SW480 (cell line): ENCODE measurements around the gene PLPP7.

ENCODE experiments used
- DNase-seq: peaks from one replicate; pipeline ENCODE4 v3.0.0-alpha.2; 2016; ENCODE audit warnings: low spot score

PLPP7 gene

DNA sequence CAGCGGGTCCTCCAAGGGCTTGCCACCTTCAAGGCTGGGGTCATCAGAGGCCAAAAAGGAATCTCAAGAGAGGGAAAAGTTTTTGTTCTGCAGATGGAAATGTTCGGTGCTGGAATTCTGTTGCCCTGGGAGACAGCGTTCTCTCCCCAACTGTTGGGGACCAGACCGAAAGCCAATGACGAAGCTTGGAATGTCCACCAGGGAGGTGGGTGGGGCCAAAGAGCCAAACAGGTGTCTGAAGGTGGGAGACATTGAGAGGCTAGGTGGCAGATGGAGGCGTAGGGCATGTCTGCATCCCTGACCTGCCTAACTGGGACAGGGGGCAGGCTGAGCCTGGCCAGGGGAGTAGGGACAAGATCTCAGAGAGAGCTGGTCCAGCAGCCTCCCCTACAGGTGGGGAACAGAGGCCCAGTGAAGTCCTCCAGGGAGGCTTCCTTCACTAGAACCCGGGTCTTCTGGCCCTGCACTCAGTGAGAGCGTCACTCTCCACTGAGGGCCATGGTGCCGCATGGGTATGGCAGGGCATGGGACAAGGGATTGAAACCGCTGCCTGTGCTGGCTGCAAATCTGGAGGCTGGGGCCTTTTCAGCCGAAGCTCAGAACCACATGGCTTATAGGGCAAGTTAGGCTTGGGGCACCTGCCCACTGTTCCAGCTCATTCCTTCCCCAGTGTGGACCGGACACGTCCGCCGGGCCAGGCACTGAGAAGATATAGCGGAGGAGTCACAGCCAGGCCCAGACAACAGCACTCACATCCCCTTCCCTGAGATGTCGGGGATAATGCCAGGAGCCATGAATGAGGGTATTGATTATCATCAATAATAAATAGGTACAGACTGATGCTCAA, 8.2 kb upstream of the PLPP7 start:
- DNase-seq, result no peak

DNA sequence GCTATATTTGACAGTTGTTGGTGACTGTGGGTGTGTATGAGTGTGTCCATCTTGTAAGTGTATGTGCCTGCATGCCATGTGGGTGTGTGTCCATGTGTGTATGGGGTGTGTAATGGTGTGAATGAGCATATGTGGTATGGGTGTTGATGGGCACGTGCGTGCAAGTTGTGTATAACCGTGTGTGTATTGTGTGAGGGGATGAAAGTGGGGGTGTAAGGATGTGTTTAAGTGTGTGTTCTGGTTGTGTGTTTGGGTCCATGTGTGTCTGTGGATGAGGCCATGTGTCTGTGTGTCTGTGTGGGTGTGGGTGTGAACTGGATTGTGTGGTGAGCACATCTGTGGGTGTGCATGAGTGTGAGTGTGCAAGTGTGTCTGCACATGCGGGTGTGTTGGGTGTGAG, 7.3 kb upstream of the PLPP7 start:
- no peak for DNase-seq

GRCh38 chr9:131282688-131283422, 6.7 kb upstream of the PLPP7 start:
- DNase-seq, result no peak

- DNase-seq, result no peak
These were observed 4.7 kb upstream of the PLPP7 start for GRCh38 chr9:131284856-131285255.

GRCh38 chr9:131287359-131287758, 2.2 kb upstream of the PLPP7 start:
- DNase-seq, result no peak

DNA sequence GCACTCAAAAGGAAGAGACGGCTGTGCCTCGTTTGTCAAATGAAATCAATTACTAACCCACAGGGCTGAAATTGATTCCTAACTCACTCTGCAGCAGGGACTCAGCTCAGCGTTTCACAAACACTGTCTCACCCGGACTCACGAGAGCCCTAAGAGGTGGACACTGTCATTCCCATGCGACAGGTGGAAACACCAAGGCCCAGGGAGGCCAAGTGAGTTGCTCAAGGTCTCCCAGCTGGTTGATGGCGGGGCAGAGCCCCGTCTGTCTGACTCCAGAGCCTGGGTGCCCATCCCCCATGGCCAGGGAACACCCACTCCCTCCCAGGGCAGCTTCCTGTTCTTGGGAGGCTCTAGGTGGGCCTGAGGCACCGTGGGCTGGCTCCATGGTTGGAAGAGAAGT, 1.3 kb upstream of the PLPP7 start:
- DNase-seq, result no peak

DNA sequence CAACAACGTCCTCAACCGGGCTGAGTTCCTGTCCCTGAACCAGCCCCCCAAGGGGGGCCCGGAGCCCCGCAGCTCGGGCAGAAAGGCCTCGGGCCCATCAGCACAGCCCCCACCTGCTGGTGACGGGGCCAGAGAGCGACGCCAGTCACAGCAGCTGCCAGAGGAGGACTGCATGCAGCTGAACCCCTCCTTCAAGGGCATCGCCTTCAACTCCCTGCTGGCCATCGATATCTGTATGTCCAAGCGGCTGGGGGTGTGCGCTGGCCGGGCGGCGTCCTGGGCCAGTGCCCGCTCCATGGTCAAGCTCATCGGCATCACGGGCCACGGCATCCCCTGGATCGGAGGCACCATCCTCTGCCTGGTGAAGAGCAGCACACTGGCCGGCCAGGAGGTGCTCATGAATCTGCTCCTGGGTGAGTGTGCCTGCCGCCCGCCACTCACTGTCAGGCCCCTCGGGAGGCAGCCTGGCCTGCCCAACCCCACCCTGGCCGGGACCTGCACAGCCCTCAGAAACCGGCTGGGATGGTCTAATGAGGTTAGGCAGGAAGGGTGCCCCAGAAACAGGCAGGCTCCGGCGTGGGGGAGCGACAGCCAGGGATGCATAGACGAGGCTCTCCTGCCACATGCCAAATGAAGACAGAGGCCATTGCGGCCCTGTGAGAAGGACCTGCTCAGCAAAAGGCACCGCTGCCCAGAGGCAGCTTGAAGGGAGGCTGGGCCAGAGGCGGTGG, 678 bp downstream of the PLPP7 start:
- no peak for DNase-seq

- no peak for DNase-seq
These were observed 1.3 kb downstream of the PLPP7 start for GRCh38 chr9:131290767-131291370.

DNA sequence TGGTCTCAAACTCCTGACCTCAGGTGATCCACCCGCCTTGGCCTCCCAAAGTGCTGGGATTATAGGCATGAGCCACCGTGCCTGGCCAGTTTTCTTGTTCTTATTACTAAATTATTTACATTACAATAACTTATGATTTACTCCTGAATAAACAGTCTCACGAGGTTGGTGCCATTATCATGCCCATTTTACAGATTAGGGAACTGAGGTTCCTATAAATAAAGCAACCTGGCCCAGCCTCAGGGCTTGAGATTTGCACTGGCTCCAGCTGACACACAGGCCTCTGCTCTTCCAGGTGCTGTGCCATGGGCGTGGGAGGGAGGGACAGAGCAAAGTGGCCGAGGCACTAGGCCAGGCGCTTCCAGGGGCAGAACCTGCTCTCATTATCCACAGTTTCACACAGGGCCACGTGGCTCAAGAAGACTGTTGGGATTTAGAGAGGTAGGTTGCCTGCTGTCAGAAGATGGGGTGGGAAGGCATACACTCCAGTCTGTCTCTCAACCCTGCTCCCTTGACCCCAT, 2.3 kb downstream of the PLPP7 start:
- DNase-seq, result no peak

- no peak for DNase-seq
These were observed 3.4 kb downstream of the PLPP7 start for GRCh38 chr9:131292937-131293336.

DNA sequence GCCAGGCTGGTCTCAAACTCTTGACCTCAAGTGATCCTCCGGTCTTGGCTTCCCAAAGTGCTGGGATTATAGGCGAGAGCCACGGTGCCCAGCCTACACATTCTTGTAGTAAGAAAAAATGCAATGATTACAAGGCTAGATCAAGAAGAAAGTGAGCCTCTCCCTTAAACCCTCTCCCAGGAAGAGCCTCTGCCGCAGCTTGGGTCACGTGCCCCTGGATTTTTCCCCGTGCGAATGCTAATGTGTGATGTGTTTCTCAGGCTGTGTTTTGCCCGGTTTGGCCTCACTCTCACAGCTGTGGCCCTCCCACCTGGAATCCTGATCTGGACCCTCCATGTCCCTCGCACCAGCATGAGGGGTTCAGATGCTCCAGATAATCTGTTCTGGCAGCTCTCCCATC, 6.9 kb downstream of the PLPP7 start:
- no peak for DNase-seq

DNA sequence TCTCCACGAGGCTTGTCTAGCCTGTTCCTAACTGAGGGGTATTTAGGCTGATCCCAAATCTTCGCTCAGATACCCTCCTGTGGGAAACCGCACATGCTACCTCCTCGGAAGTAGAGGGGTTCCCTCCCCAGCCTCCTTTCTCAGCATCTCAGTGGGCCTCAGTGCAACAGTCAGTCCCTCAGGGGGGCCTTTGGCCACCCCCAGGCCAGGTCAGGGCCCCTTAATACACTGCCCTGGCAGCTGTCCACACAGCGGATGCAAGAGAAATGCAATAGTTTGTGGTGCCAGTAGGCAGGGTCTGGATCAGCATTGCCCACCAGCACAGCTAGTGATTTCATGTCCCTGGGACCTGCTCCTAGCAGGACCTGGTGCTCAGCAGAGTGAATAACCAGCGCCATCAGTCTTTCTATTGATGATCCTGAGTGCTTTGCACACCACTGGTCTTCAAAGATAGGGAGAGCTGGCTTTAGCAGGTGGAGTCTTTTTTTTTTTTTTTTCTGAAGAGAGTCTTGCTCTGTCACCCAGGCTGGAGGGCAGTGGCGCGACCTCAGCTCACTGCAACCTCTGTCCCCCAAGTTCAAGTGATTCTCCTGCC, 7.5 kb downstream of the PLPP7 start:
- DNase-seq, result no peak

- DNase-seq, result no peak
These were observed 8.4 kb downstream of the PLPP7 start for GRCh38 chr9:131297903-131298302.

- DNase-seq, result no peak
These were observed 8.8 kb downstream of the PLPP7 start for GRCh38 chr9:131298341-131298740.

DNA sequence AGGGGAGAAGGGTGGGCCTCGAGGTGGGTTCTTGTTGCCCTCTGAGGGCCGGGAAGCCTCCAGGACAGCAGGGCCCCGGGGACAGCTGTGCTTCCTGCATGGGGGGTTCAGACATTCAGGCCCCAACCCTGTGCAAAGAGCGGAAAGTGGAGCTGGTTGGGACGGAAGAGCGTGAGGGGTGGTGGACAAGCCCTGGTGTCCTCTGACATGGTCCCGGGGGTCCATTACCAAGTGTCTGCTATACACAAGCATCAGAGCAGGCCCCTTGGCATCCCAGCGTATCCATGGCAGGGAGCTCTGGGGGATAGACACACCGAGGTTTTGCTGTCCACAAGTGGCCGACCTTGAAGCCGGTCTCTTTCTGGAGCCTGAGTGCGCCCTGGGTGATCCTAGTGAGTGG, 9.3 kb downstream of the PLPP7 start:
- DNase-seq, result no peak

DNA sequence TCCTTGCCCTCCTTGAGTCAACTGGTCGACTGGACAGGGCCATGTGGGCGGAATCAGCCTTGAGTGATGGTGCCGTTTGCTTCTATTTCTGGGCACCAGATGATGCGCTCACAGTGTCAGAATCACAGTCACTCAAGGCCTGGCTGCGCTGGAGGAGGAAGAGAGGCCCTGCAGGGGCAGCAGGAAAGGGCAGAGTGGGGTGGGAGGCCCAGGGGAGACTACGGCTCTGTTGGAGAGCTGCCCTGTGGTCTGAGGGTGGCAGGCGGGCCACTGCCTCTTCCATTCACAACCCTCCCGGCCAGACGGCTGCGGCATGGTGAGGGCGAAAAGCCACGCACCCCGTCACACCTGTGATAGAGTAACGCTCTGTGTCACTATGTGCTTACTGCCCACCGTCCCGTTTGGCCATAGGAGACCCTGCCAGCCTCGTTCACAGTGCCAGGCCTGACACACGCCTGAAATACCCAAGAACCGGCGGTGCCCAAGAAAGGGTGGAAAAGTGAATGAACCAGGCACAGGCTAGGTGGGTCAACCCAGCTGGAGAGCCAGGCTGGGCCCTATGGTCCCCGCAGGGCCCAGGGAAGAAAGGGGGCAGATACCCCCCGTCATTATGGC, 9.9 kb downstream of the PLPP7 start:
- no peak for DNase-seq

- no peak for DNase-seq
These were observed 10.4 kb downstream of the PLPP7 start for GRCh38 chr9:131299961-131300347.

DNA sequence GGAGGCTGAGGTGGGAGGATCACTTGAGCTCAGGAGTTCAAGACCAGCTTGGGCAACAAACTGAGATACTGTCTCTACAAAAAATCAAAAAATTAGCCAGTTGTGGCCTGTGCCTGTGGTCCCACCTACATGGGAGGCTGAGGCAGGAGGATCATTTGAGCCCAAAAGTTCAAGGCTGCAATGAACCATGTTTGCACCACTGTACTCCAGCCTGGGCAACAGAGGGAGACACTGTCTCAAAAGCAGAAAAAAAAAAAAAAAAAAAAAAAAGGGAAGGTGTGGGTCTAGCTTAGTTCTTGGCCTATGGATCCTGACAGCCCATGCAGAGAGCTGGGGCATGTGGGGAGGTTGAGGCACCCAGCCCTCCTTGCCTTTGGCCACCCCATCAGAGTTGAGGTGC, 10.9 kb downstream of the PLPP7 start:
- DNase-seq, result no peak

GRCh38 chr9:131302244-131303075, 12.9 kb downstream of the PLPP7 start:
- DNase-seq, result no peak
